Renal pelvis (tissue), 4 donors: ENCODE results near the gene HOXB6. TPM values are rescaled to one million over a fixed set of nuclear protein-coding genes. Genes with fewer than 3 reads are reported as not detected.

Source experiments
- DNase-seq: peaks from one replicate; pipeline ENCODE4 v3.0.0-alpha.2; 2013
- polyA plus RNA-seq, 3 donors: library from polyadenylated mRNA; unstranded; fragments of 120-200 nt; gene quantifications; one replicate each; pipeline ENCODE4 v1.2.1, GENCODE V29; 2013; ENCODE audit not compliant: insufficient read length in 3 of 3

HOXB6 gene
- polyA plus RNA-seq, 3 donors, result 113 to 154 (median 147) TPM

GRCh38 chr17:48624544-48625494, 20.0 kb upstream of the HOXB6 start:
- no peak for DNase-seq

GRCh38 chr17:48624118-48624517, 19.3 kb upstream of the HOXB6 start:
- no peak for DNase-seq

- no peak for DNase-seq
Observed at GRCh38 chr17:48623583-48623982, 18.8 kb upstream of the HOXB6 start.

- DNase-seq, result no peak
Observed at GRCh38 chr17:48622857-48623256, 18.1 kb upstream of the HOXB6 start.

- DNase-seq, result no peak
Observed at GRCh38 chr17:48621410-48622392, 16.9 kb upstream of the HOXB6 start.

GRCh38 chr17:48620461-48621139, 15.8 kb upstream of the HOXB6 start:
- no peak for DNase-seq

GRCh38 chr17:48619826-48620449, 15.2 kb upstream of the HOXB6 start:
- DNase-seq, result no peak

- peak; percentile 92 for DNase-seq
Observed at GRCh38 chr17:48618256-48618896, 13.6 kb upstream of the HOXB6 start.

GRCh38 chr17:48617471-48618255, 12.9 kb upstream of the HOXB6 start:
- no peak for DNase-seq

GRCh38 chr17:48616717-48617470, 12.1 kb upstream of the HOXB6 start:
- no peak for DNase-seq

- DNase-seq, result no peak
Observed at GRCh38 chr17:48615963-48616716, 11.4 kb upstream of the HOXB6 start.

- no peak for DNase-seq
Observed at GRCh38 chr17:48615047-48615962, 10.5 kb upstream of the HOXB6 start, which contains the start of gene HOXB8. Gene HOXB8 (minus strand): TSS chr17:48615292. CDS start chr17:48614704, 588 bp downstream.

- no peak for DNase-seq
Observed at GRCh38 chr17:48613862-48614694, 9.3 kb upstream of the HOXB6 start.

GRCh38 chr17:48612854-48613691, 8.3 kb upstream of the HOXB6 start:
- no peak for DNase-seq

GRCh38 chr17:48612456-48612853, 7.7 kb upstream of the HOXB6 start:
- DNase-seq, result no peak
